Measurements from ENCODE around the gene PRKCB.
A peak's percentile ranks its signal among the peaks of the same experiment; 100 is the strongest.
"Not testable (repeated sequence)": the region's sequence is repeated elsewhere in the genome, so short reads cannot be mapped to it uniquely, and the experiment has no call there.

PRKCB gene

DNA sequence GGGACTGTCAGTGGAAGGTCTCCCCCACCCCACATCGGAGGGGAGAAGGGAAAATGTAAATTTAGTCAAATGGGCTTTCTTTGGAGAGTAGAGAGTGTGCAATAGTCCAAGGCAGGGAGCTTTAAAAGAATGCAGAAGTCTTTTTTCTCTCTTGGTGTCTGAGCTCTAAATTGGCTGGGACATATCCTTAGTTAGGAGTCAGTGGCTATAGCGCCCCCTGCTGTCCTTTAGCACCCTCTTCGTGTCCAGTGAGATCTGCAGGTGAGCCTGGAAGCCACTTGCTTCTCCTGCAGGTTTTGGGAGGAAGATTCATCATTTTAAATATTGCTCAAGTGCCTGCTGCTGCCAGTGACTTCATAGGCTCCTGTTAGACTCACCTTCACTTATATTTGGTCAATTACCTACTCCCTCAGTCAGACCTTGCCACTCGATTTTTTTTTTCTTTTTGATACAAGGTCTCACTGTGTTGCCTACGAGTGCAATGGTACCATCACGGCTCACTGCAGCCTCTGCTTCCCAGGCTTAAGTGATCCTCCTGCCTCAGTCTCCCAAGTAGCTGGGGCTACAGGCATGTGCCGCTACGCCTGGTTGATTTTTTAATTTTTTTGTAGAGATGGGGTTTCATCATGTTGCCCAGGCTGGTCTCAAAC is 174.8 kb downstream of the PRKCB start:
- DNase-seq, result peak; percentile 81

DNA sequence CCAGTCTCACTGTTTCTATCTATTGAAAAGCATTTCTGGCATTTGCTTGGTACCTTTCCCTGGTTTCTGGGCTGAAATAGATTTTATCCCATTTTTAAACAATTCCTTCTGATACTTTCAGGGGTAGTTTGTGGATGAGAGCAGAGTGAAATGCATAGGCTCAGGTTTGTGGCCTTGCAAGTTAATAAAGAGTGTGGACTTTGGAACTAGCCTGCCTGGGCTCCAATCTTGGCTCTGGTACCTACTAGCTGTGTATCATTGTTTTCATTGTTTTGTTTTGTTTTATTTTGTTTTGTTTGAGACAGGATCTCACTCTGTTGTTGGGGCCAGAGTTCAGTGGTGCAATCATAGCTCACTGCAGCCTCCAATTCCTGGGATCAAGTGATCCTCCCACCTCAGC is 175.5 kb downstream of the PRKCB start:
- DNase-seq, result no peak

DNA sequence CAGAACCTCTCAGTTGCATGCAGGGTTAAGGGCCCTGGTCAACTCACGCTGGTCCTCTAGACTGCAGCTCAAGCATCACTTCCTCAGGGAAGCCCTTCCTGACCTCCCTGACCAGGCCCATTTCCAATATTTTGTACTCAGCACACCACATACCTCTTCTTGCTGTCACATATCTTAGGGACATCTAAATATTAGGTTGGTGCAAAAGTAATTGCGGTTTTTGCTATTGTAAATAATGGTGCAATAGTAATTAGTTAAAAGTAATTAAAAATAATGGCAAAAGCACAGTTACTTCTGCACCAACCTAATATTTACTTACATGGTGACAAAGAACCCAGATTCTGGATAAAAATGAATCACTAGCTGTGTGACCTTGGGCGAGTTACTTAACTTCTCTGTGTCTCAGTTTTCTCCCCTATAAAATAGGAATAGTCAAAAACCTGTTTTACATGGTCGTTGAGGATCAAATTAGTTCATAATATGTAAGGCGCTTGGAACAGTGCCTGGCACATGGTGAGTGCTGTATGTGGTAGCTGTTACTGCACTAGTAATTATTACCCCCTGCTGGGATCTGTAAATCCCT is 177.4 kb downstream of the PRKCB start:
- DNase-seq, result no peak

DNA sequence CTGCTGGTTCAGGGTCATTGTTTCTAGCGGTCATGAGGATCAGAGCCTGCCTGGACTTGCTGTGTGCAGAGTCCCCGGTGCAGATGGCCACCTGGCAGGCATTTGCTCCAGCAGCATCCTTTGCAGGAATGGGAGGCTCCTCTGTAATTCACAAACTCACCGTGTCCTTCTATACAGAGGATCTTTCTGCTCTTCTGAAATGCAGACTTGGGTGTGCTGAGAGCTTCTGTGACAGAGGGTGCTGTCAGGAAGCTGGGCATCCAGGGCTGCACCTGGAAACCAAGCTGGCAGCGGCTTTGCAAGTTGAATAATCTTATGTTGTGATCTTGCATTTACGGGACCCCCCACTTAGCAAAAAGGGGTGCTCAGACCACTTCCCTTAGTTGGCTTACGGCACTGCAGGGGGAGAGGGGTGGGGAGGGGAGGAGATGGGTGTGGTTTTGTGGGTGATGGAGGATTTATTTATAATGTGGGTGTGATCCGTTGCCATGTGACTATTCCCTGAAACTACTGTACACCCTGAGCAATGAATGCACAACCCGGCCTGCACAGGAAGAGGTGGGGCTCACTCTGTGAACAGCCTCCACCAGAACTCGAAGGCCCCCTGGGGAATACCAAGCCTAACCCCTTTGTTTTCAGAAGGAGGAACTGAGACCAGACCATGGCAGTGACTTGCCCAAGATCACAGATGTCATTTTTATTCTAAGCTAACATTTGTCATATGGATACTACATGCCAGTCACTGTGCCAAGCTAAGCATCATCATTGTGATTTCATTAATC is 178.3 kb downstream of the PRKCB start:
- DNase-seq, result peak; percentile 56

DNA sequence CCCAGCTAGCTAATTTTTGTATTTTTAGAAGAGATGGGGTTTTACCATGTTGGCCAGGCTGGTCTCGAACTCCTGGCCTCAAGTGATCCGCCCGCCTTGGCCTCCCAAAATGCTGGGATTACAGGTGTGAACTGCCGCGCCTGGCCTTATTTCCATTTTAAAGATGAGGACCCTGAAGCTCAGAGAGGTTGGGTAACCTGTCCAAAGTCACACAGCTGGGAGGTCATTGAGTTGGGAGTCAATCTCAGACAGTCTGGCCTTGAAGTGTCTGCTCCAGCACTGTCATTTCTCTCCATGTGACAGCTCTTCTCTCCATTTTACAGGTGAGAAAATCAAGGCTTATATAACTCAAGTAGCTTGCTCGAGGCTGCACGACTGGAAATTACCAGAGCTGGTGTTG is 179.2 kb downstream of the PRKCB start:
- DNase-seq, result not testable (repeated sequence)

DNA sequence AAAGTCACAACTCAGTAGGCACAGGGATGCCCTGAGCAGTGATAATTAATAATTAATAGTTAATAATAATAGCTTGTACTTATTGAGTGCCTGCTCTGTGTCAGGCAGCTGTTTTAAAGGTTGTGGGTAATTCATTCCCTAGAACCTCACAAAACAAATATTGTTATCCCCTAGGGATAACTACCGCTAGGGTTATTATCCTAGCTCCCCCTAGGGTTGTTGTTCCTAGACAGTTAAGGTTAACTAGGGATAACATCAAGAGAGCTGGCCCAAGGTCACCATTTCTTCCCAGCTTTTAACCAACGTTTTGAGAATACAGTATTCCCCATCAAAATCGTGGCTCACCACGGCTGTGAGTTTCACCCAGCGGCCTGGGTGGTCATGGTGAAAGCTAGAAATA is 180.1 kb downstream of the PRKCB start:
- no peak for DNase-seq

DNA sequence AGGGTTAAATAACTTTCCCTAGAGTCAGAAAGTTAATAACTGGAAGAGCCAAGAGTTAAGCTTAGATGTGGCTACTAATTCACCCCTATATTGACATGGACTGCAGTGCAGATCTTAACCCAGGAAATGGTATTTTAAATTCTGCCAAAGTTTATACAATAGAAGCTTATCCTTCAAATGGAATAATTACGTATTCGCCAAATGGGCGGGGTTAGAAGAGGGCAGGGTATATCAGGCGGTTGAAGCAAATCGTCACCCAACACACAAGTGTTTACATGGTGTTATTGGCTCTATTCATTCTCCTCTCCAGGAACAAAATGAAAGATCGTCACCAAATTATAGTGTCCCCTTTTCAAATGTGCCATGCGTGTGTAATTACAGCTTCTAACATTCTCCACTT is 182.7 kb downstream of the PRKCB start:
- DNase-seq, result no peak

DNA sequence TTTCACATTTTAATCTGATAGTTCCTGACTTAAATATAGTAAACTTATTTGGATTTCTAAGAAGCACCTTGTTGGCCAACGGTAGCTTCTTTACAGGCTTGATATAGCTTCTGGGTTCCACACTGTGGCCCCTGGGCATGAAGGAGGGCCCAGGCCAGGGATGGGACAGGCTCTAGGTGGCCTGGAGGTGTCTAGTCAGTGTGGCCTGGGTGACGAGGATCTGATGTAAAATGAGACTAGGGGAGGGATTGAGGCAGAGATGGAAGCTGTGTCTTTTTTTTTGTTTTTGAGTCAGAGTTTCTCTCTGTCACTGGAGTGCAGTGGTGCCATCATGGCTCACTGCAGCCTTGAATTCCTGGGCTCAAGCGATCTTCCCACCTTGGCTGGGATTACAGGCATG is 187.0 kb downstream of the PRKCB start:
- DNase-seq, result no peak

DNA sequence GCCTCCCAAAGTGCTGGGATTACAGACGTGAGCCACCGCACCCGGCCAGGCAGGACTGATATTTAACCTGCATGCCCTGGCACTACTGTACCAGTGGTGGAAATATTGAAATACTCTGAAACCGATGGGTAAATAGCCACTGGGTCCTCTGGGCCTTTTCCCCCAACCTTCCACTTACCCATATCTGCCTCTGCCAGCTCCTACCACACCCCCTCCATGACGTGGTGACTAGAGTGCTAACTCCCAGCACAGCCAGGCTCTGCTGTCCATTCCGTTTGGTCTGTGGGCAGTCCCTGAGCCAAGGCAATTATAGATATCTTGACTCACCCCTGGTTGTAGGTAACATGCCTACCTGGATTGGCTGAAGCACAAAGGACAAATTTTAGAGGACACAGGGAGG is 187.8 kb downstream of the PRKCB start:
- DNase-seq, result no peak

DNA sequence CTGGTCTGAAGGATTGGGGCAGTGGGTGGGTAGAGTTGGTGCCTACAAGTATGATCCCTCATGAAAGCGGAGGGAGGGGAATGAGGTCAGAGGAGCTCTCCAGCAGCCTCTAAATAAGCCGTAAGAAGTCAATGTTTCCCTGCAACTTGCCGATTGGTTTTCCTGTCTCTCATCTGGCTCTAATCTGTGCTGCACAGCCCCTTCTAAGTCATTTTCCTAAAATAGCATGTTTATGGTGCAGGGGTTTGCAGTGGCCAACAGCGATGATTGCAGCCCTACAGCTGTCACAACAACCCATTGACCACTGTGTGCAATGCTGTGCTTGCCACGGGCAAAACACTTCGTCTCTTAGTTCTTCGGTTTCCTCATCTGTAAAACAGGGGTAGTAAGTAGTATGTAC is 189.2 kb downstream of the PRKCB start:
- no peak for DNase-seq

DNA sequence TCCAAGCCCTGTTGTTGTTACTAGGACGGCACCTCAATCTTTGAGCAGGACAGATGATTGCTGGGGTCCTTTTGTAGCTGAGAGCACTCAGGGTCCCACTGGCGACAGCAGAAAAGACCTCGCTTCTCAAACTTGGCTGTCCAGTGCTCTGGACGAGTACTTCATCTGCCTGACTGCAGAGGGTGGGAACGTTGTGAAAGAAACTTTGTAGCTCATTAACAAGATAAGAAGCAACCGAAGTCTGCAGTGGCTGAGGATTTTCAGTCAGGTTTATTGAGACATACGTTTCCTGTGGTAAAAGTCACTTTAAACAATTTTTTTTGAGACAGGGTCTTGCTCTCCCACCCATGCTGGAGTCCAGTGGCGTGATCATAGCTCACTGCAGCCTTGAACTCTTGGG is 191.7 kb downstream of the PRKCB start:
- DNase-seq, result no peak

DNA sequence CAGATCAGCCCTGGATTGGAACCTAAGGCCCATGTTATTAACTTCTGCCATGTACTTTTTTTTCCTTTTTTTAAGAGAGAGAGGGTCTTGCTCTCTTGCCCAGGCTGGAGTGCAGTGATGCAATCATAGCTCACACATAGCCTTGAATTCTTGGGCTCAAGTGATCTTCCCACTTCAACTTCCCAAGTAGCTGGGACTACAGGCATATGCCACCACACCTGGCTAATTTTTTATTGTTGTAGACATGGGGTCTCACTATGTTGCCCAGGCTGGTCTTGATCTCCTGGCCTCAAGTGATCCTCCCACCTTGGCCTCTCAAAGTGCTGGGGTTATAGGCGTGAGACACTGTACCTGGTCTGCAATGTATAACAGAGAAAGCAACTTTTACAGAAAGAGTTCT is 194.1 kb downstream of the PRKCB start:
- not testable (repeated sequence) for DNase-seq

DNA sequence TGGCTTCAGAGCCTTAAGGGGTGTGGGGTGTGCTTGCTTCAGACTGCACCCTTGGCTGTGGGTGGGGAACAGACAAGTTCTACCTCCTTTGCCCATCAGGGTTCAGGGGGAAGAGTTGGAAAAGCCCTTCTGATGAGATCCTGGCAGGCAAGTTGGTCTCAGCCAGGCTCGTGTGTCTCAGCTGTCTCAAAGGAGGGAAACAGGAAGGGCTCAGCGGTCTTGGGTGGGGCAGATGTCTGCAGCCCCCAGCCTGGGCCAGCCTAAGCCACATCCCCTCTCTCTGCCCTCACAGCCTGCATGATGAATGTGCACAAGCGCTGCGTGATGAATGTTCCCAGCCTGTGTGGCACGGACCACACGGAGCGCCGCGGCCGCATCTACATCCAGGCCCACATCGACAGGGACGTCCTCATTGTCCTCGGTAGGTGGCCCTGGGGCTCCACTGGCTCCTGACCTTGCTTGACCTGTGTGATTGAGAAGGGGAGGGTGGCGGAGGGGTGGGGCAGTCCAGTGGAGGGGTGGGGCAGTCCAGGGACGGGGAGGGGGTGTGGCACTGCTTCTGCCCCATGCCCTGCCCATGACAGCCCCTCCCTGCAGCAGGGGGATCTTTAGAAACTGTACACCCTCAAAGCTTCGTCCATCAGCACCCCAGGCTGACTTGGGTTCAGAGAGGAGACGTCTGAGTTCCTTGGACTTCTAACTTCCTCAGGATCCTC is 199.5 kb downstream of the PRKCB start:
- DNase-seq, result no peak

DNA sequence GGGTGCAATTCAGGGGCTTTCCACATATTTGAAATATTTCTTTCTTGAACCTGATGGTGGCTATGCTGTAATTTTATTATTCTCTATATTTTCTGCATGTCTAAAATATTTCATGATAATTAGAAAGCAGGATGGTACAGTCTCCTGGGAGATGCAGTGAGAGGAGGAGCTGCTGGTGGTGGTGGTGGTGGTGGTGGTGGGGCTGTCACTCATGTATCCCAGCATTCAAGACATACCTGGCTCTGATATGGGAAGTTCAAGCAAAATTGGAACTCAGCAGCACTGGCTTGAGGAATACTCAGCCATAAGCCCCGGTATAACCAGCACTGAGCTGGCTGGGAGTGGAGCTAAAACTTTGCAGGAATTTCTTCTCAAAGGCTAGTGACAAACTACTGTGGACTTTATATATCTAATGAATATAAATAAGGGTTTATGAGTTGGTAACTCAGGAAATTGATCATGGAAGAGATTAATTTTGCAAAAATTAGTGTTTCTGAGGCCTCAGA is 200.3 kb downstream of the PRKCB start:
- DNase-seq, result no peak

DNA sequence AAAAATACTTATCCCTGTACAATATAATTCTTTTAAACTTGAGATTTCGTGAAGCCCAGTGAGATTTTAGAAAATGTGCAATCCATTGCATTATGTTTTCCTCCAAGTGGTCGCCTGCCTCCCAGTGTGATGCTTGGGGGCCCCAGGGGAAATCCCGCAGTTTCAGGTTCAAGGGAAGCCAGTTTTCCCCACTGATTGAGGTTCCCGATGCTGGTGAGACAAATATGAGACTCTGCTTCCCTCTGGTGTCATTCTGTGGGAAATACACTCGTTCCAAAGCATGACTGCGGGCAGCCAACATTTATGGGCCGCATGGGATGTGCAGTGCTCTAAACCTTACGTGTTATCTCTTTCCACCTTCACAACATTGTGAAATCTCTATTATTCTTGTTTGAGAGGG is 200.8 kb downstream of the PRKCB start:
- no peak for DNase-seq

DNA sequence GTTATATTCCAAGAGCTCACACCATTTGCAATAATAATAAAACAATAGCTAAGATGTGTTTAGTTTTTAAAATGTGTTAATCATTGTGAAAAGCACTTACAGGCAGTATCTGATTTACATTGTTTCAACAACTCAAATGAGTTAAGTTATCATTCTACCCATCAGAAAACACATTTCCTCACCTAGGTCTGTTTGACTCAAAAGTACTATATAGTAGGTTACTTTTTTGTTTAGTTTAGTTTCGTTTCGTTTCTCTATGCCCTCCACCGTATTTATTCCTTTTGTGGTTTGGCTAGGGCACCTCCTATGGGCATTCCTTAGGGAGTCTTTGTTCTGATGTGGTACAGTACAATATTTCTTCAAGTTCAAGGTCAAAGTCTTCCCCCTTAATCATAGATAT is 201.6 kb downstream of the PRKCB start:
- DNase-seq, result no peak

DNA sequence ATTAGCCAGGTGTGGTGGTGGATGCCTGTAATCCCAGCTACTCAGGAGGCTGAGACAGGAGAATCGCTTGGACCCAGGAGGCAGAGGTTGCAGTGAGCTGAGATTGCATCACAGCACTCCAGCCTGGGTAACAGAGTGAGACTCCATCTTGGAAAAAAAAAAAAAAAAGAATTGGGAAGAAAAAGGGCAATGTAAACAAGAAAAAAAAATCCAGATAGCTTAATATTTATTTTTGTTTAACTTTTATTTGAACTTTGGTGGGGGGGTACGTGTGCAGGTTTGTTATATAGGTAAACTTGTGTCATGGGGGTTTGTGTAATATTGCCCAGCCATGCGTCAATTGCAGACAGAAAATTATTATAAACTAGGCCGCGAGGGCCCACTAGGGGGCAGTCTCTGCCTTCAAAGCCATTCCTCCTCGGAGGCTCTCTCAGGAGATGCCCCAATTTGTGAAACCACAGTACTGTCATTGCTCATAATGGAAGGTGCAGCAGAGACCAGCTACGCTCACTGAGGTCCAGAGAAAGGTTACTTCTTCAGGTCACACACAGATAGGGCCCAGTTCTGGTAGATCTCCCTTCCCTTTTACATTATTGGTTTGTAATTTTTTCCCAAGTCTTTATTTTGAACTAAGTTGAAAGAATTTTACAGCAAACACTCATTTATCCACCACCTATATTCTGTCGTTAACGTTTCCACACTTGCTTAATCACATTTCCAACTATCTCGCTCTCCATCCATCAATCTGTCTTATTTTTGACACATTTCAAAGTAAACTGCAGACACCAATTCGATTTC is 206.2 kb downstream of the PRKCB start:
- peak; percentile 75 for DNase-seq

DNA sequence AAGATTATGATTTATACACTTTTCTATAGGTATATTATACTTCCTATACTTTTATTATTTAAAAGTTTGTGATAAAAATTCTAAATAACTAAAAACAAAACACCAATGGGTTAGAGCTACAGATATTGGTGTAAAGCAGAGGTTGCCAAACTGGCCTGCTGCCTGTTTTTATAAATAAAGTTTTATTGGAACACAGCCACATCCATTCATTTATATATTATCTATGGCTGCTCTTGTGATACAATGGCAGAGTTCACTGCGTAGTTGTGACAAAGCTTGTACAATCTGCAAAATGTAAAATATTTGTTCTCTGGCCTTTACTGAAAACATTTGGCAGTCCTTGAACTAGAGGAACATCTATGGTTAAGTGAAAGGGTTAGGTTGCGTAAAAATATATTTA is 208.7 kb downstream of the PRKCB start:
- no peak for DNase-seq

DNA sequence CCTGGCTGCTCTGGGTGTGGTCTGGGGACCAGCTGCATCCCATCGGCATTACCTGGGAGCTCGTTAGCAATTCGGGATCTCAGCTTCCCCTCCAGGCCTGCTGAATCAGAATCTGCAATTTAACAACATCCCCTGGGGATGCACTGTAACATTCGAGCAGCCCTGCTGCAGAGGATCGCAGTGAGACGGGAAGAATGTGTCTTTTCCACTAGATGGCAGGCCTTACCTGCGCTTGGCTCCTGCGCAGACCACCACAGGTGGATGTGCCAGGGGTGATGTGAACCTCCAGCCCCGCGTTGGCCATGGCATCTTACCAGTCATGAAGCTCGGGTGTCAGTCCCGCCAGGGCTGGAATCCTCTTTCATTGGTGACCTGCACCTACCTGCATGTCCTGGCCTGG is 209.9 kb downstream of the PRKCB start:
- no peak for DNase-seq

DNA sequence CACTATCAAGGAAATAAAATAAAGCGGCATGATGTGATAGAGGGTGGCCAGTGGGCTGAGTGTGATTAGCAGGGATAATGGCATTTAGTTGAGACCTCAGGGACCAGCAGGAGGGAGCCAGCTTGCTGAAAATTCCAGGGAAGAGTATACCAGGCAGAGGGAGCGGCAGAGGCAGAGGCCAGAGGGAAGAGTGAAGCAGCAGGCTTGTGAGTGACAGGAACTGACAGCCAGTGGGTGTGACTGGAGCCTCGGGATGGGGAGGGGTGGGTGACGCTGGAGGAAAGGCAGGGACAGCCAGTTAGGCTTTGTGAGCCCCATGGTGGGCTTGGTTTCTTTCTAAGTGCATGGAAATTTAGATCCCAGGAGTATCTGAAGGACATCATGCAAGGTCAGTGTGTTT is 210.7 kb downstream of the PRKCB start:
- no peak for DNase-seq

DNA sequence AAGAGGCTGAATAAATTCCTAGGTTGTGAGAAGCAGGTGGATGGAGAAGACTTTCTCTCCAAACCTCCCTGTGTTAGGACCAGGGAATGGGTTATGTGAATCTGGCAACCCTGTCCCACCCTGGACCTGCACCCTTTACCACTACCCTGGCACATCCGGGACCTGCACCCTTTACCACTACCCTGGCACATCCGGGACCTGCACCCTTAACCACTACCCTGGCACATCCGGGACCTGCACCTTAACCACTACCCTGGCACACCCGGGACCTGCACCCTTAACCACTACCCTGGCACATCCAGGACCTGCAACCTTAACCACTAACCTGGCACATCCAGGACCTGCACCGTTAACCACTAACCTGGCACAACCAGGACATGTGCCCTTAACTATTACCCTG is 213.3 kb downstream of the PRKCB start:
- DNase-seq, result no peak

DNA sequence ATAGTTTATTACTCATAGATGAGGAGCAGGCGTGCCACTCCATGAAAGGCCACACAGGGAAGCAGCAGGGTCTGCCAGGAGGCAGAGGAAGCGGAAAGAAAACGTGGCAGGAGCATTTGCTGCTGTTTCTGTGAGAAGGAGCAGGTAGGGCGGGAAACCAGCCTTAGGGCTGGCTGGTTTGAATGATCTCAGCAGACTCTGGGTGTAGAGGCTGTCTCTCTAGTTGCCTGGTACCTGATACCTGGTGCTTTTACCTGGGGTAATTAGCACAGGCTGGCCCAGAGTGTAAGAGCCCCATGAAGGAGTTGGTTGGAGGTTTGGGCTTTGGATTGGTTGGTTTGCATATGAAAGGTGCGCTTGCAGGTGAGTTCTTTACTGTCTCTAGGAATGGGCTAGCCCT is 215.3 kb downstream of the PRKCB start:
- DNase-seq, result no peak
